Measurements from ENCODE around the gene PDLIM1.

GRCh38 chr10:95214369-95214768 is 76.4 kb downstream of the PDLIM1 start:
- no peak for TF ChIP-seq SREBF2 (IDR thresholded peaks at IDR 0.05; ENCODE audit: low read length)
- no peak for TF ChIP-seq NFIC (IDR thresholded peaks at IDR 0.05; ENCODE audit: low read depth, low read length)
- no peak for TF ChIP-seq CTCF (IDR thresholded peaks at IDR 0.05 in 2 of 3, conservative IDR thresholded peaks at IDR 0.05 in 1 of 3; ENCODE audit: control insufficient read depth in 2 of 3, extremely low read depth in 1 of 3, insufficient read depth in 1 of 3, low read depth in 3 of 3, low read length in 3 of 3)
- no peak for TF ChIP-seq SMARCA5 (IDR thresholded peaks at IDR 0.05)
- TF ChIP-seq CBX5 (IDR thresholded peaks at IDR 0.05; ENCODE audit: low read depth): no peak
- TF ChIP-seq, protein P1, sequence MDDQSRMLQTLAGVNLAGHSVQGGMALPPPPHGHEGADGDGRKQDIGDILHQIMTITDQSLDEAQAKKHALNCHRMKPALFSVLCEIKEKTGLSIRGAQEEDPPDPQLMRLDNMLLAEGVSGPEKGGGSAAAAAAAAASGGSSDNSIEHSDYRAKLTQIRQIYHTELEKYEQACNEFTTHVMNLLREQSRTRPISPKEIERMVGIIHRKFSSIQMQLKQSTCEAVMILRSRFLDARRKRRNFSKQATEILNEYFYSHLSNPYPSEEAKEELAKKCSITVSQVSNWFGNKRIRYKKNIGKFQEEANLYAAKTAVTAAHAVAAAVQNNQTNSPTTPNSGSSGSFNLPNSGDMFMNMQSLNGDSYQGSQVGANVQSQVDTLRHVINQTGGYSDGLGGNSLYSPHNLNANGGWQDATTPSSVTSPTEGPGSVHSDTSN (IDR thresholded peaks at IDR 0.05; ENCODE audit: insufficient replicate concordance, low read depth, low read length): no peak
- no peak for TF ChIP-seq JUNB (IDR thresholded peaks at IDR 0.05)

All from GM12878 (cell line).